CD4-positive, alpha-beta T cell treated with Interferon alpha-2 for 1 hour (primary cell): ENCODE results near the gene SMARCAL1.
"Not testable (repeated sequence)": the region's sequence is repeated elsewhere in the genome, so short reads cannot be mapped to it uniquely, and the experiment has no call there.

Experiments used
- DNase-seq, 2 donors: peaks; one replicate each; pipeline ENCODE4 v3.0.0-alpha.2; 2020 to 2022

The SMARCAL1 gene

DNA sequence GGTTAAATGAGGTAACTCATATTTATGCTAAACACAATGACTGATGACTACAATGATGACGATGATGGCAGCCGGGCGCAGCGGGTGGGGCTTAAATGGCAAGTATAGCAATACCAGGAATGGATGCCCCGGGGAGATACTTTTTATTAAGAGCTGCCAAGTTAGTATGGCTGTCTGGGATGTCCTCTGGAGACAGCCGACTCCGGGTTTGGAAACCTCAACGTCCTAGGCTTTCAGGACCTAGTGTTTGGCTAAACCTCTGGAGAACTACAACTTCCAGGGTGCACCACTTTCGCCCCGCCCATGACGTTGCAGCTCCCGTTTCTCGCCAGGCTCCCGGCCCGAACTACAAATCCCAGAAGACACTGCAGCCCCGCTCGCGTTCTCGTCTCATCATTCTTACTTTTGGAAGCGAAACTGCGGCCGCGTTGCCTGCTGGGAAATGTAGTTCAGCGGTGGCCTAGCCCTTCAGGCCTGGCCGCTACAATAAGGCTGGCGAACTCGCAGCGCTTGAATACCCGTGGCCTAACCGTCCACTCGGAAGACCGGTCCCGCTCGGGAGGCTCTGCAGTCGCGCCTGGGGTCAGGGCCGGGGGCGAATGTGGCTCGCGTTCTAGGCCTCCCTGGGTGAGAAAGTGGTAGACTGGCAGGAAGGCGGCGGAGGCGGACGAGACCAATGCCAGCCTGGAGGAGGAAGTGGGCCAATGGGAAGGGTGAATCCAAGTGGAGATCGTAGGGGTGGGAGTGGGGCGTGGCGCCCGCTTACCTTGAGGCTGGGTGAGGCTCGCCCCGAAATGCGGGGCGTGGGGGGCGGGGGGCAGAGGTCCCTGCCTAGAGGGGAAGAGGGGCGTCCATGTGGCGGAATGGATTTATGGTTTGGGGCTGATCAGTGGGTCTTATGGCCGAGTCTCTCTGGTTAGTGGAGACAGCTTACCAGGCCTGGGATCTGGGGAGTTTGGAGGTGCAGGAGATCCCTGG is at the start of gene SMARCAL1:
TSS of gene SMARCAL1 (plus strand) at position 463 of the 978 bp plus-strand sequence. CDS start 2,221 bp downstream, outside the sequence.
- DNase-seq: peak; percentile 97 to 98

- no peak for DNase-seq
These were observed 49.6 kb upstream of the SMARCAL1 start for GRCh38 chr2:216362730-216363129.

DNA sequence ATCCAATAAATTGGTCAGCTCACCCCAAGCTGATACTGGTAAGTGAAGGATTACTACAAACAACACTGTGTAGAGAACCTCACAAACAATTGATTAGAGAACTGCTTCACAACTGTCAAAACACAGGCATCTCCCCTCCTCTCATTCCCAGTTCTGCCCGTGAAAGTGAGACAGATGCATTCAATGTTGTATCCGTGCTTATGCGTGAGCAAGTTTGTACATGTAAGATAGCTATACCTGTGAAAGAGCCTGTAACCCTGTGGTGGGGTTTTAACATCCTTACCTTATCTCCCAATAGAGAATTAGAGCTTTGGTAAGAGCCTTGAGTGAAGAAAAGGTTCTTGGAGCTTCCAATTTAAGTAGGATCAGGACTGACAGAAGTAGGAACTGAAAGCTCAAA is 49.1 kb upstream of the SMARCAL1 start:
- no peak for DNase-seq

DNA sequence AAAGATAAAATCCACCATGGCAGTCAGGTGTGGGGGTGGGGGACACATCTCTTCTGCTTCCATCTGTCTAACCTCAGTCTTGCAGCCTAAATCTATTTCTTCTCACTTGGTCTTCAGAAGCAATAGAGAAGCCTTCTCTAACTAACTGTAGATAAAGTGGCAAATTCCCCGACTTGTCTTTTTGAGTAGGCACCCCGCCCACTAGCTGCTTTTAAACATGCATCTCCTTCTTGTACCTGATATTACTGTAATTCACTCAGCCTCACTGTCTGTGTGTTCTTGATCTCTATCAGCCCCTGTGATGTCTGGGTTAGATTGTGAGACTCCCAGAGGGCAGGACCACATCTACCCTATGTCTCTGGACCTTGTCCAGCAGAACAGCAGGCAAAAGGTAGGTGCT is 46.8 kb upstream of the SMARCAL1 start:
- DNase-seq: no peak

DNA sequence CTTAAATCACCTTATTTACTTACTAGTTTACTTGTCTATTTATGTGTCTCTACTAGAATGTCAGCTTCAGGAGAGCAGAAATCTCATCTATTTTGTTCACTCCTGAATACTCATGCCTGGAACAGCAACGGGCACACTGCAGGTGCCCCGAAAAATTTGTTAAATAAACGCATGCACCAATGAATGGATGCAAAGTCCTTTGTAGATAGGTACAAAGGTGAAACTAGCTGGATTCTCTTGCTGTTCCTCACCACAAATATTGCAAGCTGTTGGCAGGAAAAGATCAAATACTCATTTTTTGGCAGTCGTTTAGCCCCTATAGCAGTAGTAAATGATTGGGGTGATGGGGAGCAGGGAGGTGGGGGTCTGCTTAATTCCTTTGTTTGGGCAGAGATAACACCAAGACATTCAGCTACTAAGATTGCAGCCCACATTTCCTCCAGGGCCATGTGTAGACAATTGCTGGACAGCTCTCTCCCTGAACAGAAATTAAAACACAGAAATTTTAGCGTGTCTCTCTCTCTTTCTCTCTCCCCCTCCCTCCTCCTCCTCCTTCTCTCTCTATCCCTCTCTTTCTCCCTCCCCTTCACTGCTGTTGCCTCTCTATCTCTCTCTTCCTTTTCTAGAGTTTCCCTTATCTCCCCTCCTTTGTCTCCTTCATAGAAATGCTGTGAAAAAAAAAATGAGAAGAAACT is 45.4 kb upstream of the SMARCAL1 start:
- DNase-seq: no peak

- no peak for DNase-seq
These were observed 42.5 kb upstream of the SMARCAL1 start for GRCh38 chr2:216369821-216370220.

DNA sequence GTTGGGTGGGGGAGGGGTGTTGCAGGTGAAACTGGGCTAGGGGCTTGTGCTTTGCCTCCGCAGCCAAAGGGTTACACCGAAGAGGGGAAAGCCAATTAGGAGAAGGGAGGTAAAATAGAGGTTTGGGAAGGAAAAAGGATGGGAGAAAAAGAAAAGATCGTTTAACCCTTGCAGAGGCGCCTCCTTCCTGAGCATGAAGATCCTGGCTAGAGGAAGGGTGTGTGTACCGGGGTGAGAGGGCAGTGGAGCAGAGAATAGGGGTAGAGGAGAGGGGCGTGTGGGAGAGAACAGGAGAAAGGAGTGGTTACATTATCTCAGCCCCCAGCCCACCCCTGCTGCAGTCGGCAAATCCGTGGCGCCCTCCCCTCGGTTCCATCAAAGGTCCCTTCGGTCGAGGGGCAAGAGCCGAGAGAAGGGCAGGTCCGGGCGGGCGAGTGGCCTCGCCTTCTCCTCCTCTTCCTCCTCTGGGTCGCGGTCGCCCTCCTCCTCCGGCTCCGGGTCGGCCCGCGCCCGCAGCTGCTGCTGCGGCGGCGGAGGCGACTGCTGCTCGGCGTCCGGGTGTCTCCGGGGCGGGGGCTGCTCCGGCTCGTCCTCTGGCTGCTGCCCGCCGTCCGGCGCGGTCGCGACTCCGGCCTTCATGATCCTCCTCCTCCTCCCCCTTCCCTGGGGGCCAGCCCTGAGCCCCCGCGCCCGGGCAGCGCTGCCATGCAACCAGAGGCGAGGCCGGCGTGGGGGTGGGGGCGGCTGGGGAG is 41.1 kb upstream of the SMARCAL1 start:
- no peak for DNase-seq

DNA sequence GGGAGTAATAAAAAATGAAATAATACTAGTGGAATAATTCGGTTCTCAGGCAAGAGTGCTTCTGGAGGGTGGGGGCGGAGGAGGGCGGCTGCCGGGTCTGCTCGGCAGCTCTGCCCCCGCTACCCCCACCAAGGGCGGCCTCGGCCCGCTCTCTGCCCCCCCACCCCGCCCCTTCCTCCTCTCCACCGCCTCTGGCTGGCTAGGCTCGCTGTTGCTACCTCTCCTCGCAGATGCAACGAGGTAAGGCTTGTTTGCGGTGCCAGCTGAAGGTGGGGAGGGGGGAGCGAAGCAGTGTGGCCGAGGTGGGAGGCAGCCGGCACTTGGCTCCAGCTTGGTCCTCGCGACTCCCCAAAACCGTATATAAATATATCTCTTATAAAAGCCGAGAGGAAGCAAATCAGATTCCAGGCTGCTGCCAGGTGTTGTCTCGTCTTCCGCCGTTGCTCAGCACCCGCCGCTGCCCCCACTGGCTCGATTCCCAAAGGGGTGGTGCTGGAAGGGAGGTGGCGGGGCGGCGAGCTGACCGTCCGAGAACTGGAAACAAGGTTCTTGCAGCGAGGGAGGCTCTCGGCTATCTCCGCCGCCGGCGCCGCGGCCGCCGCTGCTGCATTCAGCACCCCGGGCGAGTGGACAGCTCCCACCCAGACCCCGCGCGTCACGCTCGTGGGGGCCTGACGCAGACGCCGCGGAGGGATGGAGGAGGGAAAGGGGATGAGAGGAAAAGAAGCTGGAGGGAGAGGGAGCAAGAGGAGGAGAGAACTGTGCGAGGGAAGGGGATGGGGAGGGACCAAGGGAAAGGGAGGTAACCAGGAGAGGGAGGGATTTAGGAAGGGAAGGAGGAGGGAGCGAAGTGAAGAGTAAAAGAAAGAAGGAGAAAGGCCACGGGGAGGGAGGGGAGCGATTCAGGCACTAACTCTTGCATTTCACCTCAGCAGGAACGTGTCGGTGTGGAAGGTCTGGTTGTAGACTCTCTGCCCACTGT is 40.3 kb upstream of the SMARCAL1 start, which contains the start of gene MARCHF4:
TSS of gene MARCHF4 (minus strand) at position 763 of the 982 bp plus-strand sequence. CDS start 2,223 bp downstream, outside the sequence.
- peak; percentile 37 to 65 for DNase-seq

GRCh38 chr2:216372761-216373291 is 39.5 kb upstream of the SMARCAL1 start:
- no peak for DNase-seq

DNA sequence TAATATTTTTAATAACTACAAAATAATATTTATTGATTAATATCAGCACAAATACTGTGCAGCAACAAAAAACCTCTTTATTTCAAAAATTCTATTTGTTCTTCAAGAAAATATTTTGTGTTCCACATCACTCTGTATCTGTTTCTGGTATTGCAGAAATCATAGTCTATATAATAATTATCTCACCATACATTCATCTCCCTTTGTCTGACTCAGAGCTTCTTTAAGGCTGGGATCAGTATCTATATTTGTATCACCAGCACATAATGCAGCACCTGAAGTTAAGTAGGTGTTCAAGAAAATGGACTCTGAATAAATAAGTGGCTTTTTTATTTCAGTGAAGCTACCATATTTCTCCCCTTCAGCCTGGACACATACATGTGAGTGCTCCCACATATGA is 38.4 kb upstream of the SMARCAL1 start:
- DNase-seq: no peak

DNA sequence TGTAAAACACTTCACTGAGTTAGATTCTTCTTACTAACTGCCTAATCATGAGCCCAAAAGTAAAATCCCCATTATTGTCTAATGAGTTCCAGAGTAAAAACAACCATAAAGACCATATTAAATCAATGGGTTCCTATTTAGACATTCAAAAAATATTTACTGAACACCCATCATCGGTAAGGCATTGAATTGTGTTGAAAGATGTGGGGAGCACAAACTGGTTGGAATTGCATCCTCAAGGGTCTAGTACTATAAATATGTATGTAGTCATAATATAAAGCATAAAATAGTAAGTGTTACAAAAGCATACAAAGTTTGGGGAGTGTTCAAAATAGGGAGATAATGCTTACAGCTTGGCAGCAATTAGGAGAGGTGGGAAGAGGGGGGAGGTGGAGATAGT is 37.0 kb upstream of the SMARCAL1 start:
- DNase-seq: no peak

DNA sequence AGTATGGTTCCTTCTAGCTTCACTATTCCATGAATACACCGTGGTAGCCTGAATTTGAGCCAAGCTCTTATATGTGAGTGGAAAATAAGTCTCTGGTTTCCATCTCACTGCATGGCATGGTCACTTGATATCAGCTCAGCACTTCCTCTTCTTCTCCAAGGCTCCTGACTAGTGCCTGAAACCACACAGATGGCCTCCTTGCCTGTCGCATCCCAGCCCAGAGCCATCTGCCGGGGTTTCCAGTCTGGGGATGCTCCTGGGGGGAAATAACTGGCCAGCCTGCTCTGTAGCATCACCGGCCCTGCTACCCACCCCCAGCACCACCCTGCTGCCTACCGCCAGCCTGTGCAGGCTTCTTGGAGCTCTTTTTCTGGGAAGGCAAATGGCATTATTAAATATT is 32.3 kb upstream of the SMARCAL1 start:
- DNase-seq: no peak

DNA sequence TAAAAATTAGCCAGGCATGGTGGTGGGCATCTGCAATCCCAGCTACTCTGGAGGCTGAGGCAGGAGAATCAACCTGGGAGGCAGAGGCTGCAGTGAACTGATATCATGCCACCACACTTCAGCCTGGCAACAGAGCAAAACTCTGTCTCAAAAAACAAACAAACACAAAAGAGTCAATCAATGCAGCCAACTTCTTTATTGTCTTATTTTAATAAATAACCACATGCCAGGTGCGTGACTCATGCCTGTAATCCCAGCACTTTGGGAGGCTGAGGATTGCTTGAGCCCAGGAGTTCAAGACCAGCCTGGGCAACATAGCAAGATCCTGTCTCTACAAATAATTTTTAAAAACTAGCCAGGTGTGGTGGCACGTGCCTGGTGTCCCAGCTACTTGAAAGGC is 27.9 kb upstream of the SMARCAL1 start:
- DNase-seq: not testable (repeated sequence)

DNA sequence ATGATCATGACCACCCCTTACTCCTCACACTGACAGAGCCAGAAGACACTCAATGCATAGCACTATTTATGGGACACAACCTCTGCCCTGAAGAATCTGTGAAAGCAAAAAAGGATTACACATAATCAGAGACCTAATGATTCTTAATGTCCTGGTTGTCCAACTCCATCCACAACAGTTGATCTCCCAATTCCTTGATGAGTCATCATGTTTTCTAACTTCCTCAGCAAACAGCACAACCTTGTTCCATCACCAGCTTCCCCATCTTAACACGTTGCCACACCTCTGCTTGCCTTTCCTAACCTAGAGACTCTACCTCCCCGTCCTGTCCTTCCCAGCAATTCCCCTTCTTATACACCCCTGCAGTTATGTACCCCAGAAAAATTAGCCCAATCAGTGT is 26.8 kb upstream of the SMARCAL1 start:
- DNase-seq: no peak

GRCh38 chr2:216387262-216387661 is 25.0 kb upstream of the SMARCAL1 start:
- DNase-seq: no peak

DNA sequence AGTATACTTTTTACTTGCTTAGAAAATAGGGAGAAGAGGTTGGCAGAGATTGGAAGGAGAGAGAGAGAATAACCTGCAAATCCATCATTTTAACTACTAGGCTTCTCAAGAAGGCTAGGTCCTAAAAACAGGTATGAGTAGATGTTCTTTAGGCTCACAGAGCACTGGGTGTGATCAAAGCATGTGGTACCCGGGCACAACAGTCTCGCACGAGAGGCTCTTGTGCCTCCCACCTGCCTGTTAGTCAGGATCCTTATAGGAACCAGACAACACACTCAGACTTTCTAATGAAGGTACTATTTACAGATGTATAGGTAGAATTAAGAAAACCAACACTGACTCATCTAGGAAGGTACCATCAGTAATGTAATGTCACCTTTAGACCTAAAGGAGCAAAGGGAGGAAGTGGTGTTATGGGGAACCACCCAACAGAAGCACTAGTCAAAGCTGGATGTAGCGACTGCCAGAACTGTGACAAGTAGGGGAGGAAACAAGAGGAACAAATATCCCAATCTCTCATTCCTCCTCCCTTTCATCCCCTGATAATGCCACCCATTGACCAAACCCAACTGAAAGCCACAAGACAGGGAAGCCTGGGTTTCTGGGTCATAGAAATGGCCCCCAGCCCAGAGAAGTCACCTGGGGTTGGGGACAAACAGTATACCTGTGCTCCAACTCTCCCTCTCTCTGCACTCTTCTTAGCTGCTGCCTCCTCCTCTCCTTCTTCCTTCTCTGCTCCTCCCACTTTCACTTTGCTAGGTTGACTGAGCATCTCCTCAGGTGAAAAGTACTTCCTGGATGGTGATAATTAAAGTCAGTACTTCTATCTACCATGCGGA is 24.0 kb upstream of the SMARCAL1 start:
- DNase-seq: peak in 1 of 2 donors; percentile 45

GRCh38 chr2:216389570-216389969 is 22.7 kb upstream of the SMARCAL1 start:
- DNase-seq: no peak

DNA sequence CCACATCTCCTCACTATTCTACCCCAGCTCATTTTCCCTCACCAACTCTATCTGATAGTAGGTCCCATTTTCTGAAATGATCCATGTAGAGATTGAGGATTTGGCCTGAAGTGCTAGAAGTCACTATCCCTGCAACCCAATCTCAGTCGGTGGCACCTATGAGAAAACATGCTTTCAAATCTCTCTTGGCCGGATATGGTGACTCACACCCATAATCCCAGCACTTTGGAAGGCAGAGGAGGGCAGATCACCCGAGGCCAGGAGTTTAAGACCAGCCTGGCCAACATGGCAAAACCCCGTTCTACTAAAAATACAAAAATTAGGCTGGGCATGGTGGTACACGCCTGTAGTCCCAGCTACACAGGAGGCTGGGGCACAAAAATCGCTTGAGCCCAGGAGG is 20.9 kb upstream of the SMARCAL1 start:
- no peak for DNase-seq

DNA sequence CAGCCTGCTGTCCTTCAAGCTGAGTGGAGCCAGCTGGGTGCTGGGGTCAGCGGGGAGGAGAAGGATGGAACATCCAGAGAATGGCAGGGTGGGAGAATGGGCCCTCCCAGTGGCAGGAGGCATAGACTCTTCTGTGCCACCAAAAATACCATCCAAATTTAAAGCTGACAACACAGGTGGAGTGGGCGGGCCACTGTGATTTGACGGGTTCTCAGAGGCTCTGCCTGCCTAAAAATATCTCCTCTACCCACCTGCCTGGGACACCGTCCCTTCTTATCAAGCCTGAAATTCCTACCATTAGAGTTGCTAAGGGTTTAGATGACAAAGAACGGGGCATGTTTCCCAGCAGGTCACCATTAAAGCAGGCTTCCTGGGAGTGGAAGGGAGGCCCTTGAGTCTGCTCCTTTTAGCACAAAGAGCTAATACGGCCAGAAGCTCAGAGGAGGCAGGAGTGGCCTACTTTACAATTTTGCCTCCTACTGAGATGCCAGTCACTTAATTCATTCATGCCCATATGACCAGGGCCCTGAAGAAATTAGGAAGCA is 20.2 kb upstream of the SMARCAL1 start:
- DNase-seq: no peak
